CD4-positive, alpha-beta T cell treated with Interleukin-17A for 4 hours (primary cell): ENCODE results near the gene ZNF345.

Experiments
- DNase-seq: peaks from one replicate; pipeline ENCODE4 v3.0.0-alpha.2; 2020; ENCODE audit warnings: mixed read lengths

Gene ZNF345

DNA sequence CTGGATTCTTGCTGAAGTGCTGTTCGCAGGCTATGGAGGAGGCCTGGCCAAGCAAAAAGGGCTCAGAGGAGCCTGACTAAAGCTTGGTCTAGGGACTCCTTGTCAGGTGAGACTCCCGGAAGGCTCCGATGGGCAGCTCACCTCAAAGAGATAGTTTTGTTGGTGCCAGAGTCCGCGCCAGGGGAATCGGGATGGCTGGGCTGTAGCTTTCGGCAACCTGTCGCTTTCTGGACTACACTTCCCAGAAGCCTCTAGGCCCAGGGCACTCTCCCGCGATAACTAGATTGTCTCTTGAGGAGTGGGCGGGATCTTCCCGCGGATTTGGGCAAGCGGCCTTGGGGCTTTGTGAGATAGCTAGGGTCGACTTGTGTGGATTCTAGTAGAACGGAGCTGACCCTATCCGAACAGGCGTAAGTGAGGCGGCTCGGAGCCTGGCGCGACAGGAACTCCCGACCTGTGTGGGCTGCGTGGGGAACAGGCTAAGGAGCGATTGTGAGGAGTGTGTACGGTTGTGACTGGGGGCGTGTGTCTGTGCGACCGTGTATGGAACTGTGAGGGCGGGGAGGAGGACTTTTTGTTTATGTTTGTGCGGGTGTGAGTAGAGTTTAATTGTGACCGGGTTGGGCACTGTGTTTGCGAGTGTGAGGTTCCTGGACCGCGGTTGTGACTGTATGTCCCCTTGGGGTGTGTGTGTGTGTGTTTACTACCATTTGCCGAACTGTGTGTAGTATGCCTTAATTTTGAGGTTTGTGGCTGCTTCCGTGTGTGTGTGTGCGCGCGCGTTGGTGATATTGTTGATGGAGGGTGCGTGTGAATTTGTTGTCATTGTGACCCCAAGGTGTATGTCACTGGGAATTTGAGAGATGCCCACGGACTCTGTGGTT is at the start of gene ZNF345:
Gene ZNF345, plus strand, starts transcription at position 318 of the 884 bp plus-strand sequence. CDS start 25,955 bp downstream, outside the sequence.
- peak; percentile 86 for DNase-seq

DNA sequence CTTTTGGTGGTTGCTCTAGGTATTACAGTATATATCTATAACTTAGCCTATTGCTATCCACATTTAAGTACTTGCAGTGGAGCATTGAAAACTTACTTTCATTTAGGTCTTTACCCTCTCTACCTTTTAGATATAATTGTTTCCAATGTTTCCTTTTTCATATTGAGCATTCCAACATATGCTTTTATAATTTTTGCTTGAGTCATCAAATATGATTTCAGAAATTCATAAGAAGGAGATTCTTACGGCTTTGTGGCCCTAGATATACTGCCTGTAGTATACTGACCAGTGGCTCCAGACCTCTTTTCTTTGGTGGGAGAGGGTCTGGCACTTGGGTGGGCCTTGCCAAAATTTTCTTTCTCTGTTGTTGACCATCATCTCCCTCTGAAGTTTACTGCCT is 45.3 kb upstream of the ZNF345 start:
- DNase-seq, result no peak

DNA sequence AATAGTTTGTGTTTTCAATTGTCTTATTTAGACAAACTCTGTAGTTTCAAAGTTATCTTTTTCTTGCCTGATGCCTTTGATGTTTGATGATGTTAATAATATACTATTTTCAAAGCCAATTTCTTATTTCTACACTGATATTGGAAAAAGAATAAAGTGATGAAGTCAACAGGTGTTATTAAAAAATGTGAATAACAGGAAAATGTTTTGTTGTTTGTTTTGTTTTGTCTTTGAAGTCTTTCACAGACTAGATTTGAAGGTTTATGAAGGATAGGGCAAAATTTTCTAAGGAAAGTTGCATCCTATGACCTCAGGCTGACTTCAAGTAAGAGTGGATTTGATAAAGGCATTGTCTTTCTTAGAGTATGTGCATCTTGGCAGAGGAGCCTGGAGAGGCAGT is 43.6 kb upstream of the ZNF345 start:
- no peak for DNase-seq

DNA sequence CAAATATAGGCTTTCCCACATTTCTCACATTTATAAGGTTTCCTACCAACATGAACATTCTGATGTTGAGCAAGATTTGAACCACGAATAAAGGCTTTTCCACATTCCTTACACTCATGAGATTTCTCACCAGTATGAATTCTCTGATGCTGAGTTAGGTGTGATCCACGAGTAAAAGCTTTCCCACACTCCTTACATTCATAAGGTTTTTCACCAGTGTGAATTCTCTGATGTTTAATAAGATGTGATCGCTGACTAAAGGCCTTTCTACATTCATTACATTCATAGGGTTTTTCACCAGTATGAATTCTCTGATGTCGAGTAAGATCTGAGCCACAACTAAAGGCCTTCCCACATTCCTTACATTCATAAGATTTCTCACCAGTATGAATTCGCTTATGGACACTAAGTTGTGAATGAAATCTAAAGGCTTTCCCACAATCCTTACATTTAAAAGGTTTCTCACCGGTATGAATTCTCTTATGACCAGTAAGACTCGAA is 31.5 kb upstream of the ZNF345 start:
- no peak for DNase-seq

DNA sequence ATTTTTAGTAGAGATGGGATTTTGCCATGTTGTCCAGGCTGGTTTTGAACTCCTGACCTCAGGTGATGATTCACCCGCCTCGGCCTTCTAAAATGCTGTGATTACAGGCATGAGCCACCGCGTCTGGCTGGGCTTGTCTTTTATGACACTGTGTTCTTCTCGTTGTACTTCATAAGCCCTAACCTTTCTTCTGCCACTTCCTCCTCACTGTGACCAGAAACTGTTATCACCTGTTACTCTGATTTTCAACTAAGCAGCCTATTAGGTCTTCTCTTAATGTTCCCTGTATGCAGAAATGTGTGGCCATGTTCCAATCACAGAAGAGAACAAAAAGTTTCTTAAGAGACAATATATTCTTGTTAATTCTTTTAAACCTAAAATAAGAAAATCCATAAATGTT is 28.9 kb upstream of the ZNF345 start:
- no peak for DNase-seq

DNA sequence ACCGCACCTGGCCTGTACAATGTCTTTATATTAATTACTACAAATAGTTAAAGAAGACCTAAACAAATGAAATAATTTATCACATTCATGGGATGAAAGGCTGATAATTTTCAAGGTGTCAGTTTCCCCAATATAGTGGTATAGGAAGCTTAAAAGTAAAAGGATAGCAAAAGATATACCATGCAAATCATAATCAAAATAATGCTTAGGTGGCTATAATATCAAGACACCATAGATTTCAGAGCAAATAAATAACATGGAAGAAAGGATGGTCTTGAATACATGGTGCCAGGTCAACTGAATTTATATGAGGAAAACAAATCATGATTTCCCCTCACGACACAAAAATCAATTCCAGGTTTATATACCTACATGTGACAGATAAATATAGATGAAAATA is 17.2 kb upstream of the ZNF345 start:
- no peak for DNase-seq

DNA sequence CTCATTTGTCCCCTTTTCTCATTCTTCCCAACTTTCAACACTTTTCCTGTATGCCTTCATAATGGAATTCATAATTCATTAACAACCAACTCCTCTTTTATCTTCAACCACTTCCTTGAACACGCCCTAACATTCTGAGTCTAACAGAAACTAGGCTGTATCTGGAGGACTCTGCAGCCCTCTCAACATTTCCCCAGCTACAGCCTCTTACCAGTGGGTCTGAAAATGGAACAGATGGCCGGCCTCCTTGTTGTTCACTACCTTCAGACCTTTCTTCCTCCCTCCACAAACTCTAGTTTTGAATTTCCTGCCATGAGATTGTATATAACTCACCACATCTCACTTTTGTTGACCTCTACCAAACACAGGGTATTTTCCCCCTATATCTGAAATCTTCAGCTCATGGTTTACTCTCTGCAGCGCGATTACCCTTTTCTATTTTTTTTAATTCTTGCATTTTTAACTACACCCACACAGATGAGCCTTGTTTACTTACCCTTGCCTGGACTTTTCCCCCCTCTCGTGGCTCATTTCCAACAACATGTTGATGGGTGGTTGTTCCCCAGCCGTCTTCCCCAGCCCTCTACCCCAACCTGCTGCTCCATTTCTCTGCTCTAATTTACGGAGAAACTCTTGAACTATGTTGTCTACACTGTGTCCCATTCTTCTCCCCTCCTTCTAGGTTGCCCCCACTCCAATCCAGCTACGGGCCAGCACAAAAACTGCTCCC is 13.3 kb upstream of the ZNF345 start:
- DNase-seq, result no peak

DNA sequence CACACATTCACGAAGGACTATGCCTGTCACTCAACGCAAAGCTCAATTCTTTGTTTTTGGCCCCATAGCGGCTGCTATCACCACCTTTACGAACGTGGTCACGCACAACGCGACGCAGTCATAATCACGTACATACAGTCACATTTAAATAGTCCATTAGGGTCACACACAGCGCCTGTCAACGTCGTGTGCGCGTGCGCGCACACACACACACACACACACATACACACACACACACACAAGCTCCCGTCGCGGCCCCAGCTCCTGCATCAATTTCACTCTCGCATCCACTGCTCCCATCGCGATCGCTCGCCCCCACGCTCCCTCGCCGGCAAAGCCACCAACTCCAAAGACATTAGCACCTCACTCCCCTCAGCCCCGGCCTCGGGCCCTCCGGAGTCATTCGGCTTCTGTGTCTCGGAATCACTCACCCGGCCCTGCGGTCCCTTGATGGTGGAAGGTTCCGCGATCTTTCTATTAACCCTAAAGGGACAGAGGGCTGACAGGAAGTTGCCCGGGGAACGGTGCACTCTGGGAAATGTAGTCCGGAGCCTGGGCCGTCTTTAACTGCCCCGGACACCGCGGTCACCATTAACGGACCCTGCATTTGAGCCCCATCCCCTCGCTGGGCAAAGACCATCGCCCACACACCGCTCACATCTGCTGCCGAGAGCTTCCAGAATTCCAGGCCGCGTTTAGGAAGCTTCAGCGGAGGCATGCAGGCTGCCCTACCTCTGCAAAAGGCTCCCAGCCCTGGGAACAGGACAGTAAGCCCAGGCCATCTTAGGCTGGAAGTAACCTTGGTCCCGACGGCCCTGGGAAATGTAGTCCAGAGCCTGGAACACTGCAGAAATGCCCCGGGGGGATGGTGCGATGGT is 12.5 kb upstream of the ZNF345 start, which contains the start of gene ZNF790:
Gene ZNF790, minus strand, starts transcription at position 482 of the 878 bp plus-strand sequence. CDS start 12,768 bp downstream, outside the sequence.
- DNase-seq, result peak; percentile 82

DNA sequence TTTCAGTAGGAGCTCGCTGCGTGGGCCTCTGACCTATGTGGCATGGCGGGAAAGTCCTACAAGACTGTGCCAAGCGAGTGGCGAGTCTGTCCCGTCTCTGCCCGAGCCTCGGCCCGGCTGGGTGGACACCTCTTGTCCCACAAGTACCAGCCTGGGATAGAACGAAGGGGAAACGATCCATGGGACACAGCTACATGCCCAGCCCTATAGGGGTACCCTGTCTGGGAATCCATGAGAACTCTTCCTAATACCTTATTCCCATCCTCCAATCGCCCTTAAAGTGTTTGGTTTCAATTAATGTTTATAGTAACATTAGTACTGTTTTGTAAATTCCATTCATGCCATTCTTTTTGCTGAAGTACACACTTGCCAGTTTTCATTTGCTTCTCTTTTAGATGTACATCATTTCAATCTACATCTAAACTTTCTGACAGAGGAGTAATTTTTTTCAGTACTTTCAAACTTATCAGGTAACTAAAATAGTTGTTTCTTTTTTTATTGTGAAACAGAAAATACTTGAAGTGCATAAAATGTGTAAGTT is 11.8 kb upstream of the ZNF345 start:
- DNase-seq, result no peak

DNA sequence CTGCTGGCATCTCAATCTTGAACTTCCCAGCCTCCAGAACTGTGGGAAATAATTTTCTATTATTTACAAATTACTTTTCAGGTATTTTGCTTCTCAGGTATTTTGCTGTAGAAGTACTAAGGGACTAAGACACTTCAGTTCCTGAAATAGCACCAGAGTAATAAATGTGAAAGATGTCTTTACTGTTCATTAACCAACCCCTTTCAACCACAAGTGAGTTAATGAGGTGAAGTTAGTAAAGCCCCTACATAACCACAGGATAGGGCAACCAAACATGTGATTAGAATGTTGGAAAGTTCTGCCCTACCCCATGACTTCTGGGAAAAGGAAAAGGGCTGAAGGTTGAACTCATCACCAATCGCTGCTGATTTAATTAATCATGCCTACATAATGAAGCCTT is 2.7 kb upstream of the ZNF345 start:
- DNase-seq, result no peak

DNA sequence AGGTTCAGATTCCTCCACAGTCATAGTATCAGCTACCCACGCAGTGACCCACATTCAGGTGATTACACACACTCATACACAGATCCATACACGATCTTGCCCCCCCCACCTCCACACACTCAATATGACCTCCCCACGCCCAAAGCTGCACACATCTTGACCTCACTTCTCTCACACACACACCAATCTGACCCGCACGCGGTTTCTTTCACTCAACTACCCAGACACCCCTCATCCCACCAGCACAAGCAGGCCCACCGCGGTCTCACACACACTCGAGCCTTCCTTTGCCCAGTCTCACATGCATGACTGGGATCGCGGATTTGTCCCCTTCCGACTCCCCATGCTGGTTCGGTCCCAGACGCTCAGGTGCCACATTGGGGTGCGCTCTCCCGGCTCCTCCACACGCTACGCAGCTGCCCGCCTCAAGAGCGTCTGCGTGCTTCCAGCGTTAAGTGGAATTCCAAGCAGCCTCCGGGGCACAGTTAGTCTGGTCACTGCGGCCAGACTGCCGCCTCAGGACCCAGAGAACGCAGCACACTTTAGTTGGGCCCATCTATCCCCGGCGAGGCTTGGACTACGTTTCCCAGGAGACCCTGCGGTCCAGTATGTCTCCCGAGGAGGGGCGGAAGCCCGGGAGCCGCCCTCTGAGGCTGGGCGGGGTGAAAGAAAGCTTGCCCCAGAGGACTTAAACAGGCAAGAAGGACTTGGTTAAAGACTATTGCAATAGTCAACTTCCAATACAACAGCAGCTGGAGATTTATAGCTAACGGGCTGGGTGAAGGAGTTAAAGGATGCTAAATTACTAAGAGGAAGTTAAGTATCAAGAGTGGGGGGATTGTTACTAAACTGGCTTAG is 746 bp upstream of the ZNF345 start:
- peak; percentile 88 for DNase-seq

DNA sequence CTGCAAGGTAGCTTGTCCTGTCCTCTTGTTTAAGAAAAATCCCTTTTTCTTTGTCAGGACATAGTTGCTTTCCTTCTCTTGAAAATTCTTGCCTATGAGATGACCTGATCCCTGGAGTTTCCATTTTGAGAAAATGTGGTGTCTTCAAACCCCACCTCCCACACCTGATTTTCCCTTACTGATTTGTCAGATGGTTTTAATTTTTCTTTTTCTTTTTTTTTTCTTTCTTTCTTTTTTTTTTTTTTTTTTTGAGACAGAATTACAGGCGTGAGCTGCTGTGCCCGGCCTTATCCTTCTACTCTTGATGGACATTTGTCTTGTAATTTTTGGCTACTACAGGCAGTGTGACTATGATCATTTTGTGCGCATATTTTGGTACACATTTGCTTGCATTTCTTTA is 1.2 kb downstream of the ZNF345 start:
- no peak for DNase-seq

DNA sequence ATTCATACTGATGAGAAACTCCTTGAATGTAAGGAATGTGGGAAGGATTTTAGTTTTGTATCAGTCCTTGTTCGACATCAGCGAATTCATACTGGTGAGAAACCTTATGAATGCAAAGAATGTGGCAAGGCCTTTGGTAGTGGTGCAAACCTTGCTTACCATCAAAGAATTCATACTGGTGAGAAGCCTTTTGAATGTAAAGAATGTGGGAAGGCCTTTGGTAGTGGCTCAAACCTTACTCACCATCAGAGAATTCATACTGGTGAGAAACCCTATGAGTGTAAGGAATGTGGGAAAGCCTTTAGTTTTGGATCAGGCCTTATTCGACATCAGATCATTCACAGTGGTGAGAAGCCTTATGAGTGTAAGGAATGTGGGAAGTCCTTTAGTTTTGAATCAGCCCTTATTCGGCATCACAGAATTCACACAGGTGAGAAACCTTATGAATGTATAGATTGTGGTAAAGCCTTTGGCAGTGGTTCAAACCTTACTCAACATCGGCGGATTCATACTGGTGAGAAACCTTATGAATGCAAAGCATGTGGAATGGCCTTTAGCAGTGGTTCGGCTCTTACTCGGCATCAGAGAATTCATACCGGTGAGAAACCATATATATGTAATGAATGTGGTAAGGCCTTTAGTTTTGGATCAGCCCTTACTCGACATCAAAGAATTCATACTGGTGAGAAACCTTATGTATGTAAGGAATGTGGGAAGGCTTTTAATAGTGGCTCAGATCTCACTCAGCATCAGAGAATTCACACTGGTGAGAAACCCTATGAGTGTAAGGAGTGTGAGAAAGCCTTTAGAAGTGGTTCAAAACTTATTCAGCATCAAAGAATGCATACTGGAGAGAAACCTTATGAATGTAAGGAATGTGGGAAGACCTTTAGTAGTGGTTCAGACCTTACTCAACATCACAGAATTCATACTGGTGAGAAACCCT is 26.6 kb downstream of the ZNF345 start:
- no peak for DNase-seq

DNA sequence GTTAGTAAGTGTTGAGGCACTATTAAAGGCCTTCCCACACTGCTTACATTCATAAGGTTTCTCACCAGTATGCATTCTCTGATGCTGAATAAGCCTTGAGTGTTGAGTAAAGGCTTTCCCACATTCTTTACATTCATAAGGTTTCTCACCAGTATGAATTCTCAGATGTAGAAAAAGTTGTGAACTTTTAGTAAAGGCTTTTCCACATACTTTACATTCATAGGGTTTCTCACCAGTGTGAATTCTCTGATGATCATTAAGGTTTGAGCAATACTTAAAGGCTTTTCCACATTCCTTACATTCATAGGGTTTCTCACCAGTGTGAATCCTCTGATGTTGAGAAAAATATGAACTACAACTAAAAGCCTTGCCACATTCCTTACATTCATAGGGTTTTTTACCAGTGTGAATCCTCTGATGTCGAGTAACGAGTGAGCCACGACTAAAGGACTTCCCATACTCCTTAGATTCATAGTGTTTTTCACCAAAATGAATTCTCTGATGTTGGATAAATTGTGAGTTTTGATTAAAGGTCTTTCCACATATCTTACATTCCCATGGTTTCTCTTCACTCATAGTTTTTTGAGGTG is 41.2 kb downstream of the ZNF345 start:
- no peak for DNase-seq

DNA sequence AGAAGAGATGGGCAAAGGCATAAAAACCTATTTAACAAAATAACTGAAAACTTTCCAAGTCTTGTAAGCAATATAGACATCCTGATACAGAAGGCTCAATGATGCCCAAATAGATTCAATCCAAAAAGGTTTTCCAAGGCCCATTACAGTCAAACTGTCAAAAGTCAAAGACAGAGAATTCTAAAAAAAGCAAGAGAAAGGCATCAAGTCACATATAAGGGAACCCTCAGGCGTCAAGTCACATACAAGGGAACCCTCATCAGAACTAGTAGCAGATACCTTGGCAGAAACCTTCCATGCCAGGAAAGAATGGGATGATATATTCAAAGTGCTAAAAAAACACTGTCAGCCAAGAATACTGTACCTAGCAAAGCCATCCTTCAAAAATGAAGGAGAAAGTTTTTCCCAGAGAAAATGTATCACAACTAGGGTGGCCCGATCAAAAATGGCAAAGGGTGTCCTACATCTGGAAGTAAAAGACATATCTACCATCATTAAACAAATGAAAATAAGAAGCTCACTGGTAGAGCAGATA is 44.2 kb downstream of the ZNF345 start:
- DNase-seq, result no peak

DNA sequence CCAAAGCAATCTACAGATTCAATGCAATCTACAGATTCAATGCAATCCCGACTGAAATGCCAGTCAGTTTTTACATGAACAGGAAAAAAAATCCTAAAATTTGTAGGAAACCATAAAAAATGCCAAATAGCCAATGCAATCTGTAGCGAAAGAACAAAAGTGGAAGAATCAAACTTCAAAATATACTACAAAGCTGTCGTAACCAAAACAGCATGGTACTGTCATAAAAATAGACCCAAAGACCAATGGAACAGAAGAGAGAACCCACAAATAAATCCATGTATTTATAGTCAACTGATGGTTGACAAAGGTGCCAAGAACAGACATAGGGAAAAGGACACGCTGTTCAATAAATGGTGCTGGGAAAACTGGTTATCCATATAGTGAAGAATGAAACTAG is 47.7 kb downstream of the ZNF345 start:
- no peak for DNase-seq

DNA sequence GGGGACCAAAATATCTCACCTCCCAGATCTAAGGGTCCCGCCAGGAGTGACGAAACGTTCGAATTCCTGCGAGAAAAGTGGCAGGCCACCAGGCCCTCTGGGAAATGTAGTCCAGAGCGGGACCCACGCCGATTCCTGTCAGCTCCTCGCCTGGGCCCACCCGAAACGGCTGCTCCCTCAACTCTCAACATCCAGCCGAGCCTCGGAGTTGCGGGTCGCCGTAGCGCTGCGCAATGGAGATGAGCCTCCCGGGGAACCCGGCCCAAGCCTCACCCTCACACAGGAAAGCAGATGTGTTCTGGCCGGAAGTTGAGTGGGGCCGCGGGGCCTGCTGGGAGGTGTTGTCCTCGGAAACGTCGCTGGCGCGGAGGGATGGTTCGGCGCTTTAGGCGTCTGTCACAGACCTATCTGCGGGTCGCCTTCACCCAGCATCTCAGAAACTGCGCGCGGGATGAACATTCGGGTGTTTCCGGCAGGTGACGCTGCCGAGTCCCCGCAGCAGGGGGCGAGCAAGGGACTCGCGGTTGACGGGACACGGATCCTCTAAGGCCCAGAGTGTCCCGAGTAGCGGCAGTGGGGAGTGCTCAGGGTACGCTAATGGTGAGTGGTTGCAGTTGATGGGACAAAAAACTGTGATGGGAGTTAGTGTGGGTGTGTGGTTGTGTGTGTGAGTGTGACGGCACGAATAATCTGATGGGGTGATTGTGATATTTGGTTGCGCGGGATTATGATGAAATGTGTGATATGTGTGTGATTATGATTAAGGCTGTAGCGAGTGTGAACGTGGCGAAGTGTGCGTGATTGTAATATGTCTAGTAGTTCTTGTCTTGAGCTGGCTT is 65.5 kb downstream of the ZNF345 start, which contains the start of the genes ZNF568 and ZNF829:
Gene ZNF568, plus strand, starts transcription at position 341 of the 839 bp plus-strand sequence. CDS start 6,439 bp downstream, outside the sequence.
Gene ZNF829, minus strand, starts transcription at position 300 of the 839 bp plus-strand sequence. CDS start 1,124 bp downstream, outside the sequence.
- peak; percentile 91 for DNase-seq

DNA sequence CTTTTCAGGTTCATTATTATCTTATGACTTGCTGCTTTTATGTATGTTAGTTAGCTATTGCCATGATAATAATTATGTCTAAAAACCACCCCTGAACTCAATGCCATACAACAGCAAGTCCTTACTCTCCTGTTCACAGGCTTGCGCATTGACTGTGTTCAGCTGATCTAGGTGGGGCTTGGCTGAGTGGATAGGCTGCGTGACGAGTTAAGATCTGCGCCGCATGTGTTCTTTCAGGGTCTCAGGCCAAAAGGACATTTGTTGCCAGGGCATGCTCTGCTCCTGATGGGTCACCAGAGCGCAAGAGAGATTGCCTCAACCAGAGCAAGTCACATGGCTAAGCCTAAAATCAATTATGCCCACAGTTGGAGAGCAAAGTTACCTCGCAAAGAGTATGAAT is 66.3 kb downstream of the ZNF345 start:
- DNase-seq, result no peak
